IMR-90 (cell line): ENCODE measurements around the gene GALNT17. TPM values are rescaled to one million over a fixed set of nuclear protein-coding genes. Genes with fewer than 3 reads are reported as not detected.

Source experiments
- ATAC-seq: fragments of 200-7000 bp; cut with Tn5 transposase; 2 replicates; pipeline ENCODE4 v1.9.1; 2020; ENCODE audit warnings: low read depth, mild to moderate bottlenecking, moderate library complexity
- BruUV-seq: library from RNA; stranded (reverse); fragments of 400-500 nt; replicated peaks from 2 replicates; lab custom pipeline; 2021; lab: Mats Ljungman, UMichigan
- CTCF ChIA-PET: fragments of 300-600 bp; formaldehyde crosslinking; extraction: SDS; loops from one replicate; lab custom pipeline; 2021; ENCODE audit warnings: antibody characterized with exemption; lab: Yijun Ruan, JAX
- POLR2A ChIA-PET: fragments of 300-600 bp; sonication (Branson Sonifier 250); formaldehyde crosslinking; loops from one replicate; lab custom pipeline; 2022; ENCODE audit warnings: antibody characterized with exemption; ENCODE audit not compliant: unreplicated experiment; lab: Charles Lee
- DNase-seq: peaks from one replicate; pipeline ENCODE4 v3.0.0; 2013
- H2AFZ ChIP-seq: replicated peaks from 2 replicates; pipeline ENCODE3; 2013; ENCODE audit warnings: low read length, mild to moderate bottlenecking; ENCODE audit not compliant: poor library complexity
- H2AK5ac ChIP-seq: 2 replicates; pipeline ENCODE4 v1.6.1; 2013; ENCODE audit warnings: low read depth, low read length, inconsistent platforms
- H2AK9ac ChIP-seq: replicated peaks from 2 replicates; pipeline ENCODE3; 2013; ENCODE audit warnings: mild to moderate bottlenecking, low read depth, low read length, moderate library complexity; ENCODE audit not compliant: poor library complexity
- H2BK120ac ChIP-seq: 2 replicates; pipeline ENCODE4 v1.6.1; 2013; ENCODE audit warnings: low read depth, low read length, inconsistent platforms
- H2BK15ac ChIP-seq: 3 replicates; pipeline ENCODE4 v1.6.1; 2013; ENCODE audit warnings: low read depth, low read length, inconsistent platforms
- H2BK20ac ChIP-seq: 2 replicates; pipeline ENCODE4 v1.6.1; 2013; ENCODE audit warnings: low read depth, mild to moderate bottlenecking, inconsistent platforms, low read length, moderate library complexity
- H2BK5ac ChIP-seq: 2 replicates; pipeline ENCODE4 v1.6.1; 2013; ENCODE audit warnings: mild to moderate bottlenecking, low read depth, low read length, inconsistent platforms; ENCODE audit not compliant: poor library complexity, severe bottlenecking
- H3K14ac ChIP-seq: replicated peaks from 2 replicates; pipeline ENCODE4 v1.6.1; 2013; ENCODE audit warnings: low read depth, low read length, inconsistent platforms
- H3K18ac ChIP-seq: 2 replicates; pipeline ENCODE4 v1.6.1; 2013; ENCODE audit warnings: low read depth, low read length, control low read depth
- H3K23ac ChIP-seq: 2 replicates; pipeline ENCODE4 v1.6.1; 2013; ENCODE audit warnings: low read depth, low read length, inconsistent platforms
- H3K27ac ChIP-seq: 2 replicates; pipeline ENCODE4 v1.5.1; 2013; ENCODE audit warnings: mild to moderate bottlenecking, control low read depth, low read length; ENCODE audit not compliant: insufficient read depth
- H3K27me3 ChIP-seq: 2 replicates; pipeline ENCODE4 v1.6.1; 2013; ENCODE audit warnings: low read length; ENCODE audit not compliant: control insufficient read depth, insufficient read depth
- H3K36me3 ChIP-seq: 2 replicates; pipeline ENCODE4 v1.6.1; 2013; ENCODE audit warnings: low read length, mixed read lengths; ENCODE audit not compliant: control insufficient read depth, insufficient read depth
- H3K4ac ChIP-seq: 2 replicates; pipeline ENCODE4 v1.6.1; 2013; ENCODE audit warnings: low read depth, low read length, inconsistent platforms
- H3K4me1 ChIP-seq: 2 replicates; pipeline ENCODE4 v1.6.1; 2013; ENCODE audit warnings: low read length, mixed read lengths; ENCODE audit not compliant: control insufficient read depth, insufficient read depth
- H3K4me2 ChIP-seq: 2 replicates; pipeline ENCODE4 v1.6.1; 2013; ENCODE audit warnings: low read depth, mild to moderate bottlenecking, control low read depth, low read length, moderate library complexity
- H3K4me3 ChIP-seq: 2 replicates; pipeline ENCODE4 v1.5.1; 2013; ENCODE audit warnings: low read depth, mild to moderate bottlenecking, control low read depth, low read length, moderate library complexity; ENCODE audit not compliant: insufficient read depth
- H3K56ac ChIP-seq: 2 replicates; pipeline ENCODE4 v1.6.1; 2013; ENCODE audit warnings: low read length, inconsistent platforms; ENCODE audit not compliant: insufficient read depth; ENCODE audit errors: extremely low read depth
- H3K79me1 ChIP-seq, 2 experiments: 2 replicates each; pipeline ENCODE4 v1.6.1; 2013; ENCODE audit warnings: low read length in 2 of 2, inconsistent platforms in 1 of 2, low read depth in 1 of 2
- H3K9ac ChIP-seq: 2 replicates; pipeline ENCODE4 v1.6.1; 2013; ENCODE audit warnings: low read depth, low read length, control low read depth
- H3K9me1 ChIP-seq: 2 replicates; pipeline ENCODE4 v1.6.1; 2013; ENCODE audit warnings: low read length, inconsistent platforms; ENCODE audit not compliant: insufficient read depth
- H3K9me3 ChIP-seq: 2 replicates; pipeline ENCODE4 v1.6.1; 2013; ENCODE audit warnings: low read length; ENCODE audit not compliant: control insufficient read depth, insufficient read depth
- H4K20me1 ChIP-seq: 2 replicates; pipeline ENCODE4 v1.6.1; 2013; ENCODE audit warnings: low read length, inconsistent platforms; ENCODE audit not compliant: insufficient read depth
- H4K5ac ChIP-seq: 2 replicates; pipeline ENCODE4 v1.6.1; 2013; ENCODE audit warnings: mild to moderate bottlenecking, low read depth, low read length, control low read depth
- H4K8ac ChIP-seq, 2 experiments: 2 replicates each; pipeline ENCODE4 v1.6.1; 2013; ENCODE audit warnings: low read depth in 2 of 2, low read length in 2 of 2, control low read depth in 1 of 2, inconsistent platforms in 1 of 2
- H4K91ac ChIP-seq: 2 replicates; pipeline ENCODE4 v1.6.1; 2013; ENCODE audit warnings: low read depth, low read length, inconsistent platforms; ENCODE audit not compliant: insufficient read depth
- BHLHE40 ChIP-seq: fragments of 150-350 bp; IDR thresholded peaks from 2 replicates; pipeline ENCODE4 v1.6.1; 2016; ENCODE audit warnings: mild to moderate bottlenecking, low read depth, low read length
- CHD1 ChIP-seq: IDR thresholded peaks from 2 replicates; pipeline ENCODE4 v1.6.1; 2012; ENCODE audit warnings: low read depth, low read length, improper control_type of control experiment
- MAFK ChIP-seq: IDR thresholded peaks from 2 replicates; pipeline ENCODE4 v1.6.1; 2012; ENCODE audit warnings: low read depth, low read length, improper control_type of control experiment
- MAZ ChIP-seq: IDR thresholded peaks from 2 replicates; pipeline ENCODE4 v1.6.1; 2012; ENCODE audit warnings: low read depth, mild to moderate bottlenecking, low read length, improper control_type of control experiment, moderate library complexity, borderline replicate concordance
- MXI1 ChIP-seq: IDR thresholded peaks from 2 replicates; pipeline ENCODE4 v1.6.1; 2012; ENCODE audit warnings: low read depth, mild to moderate bottlenecking, low read length, moderate library complexity, borderline replicate concordance
- NFE2L2 ChIP-seq: fragments of 150-350 bp; IDR thresholded peaks from 2 replicates; pipeline ENCODE4 v1.6.1; 2016; ENCODE audit warnings: low read depth, mild to moderate bottlenecking, low read length
- POLR2A ChIP-seq: IDR thresholded peaks from 2 replicates; pipeline ENCODE4 v1.6.1; 2012; ENCODE audit warnings: mild to moderate bottlenecking, low read depth, low read length
- RFX5 ChIP-seq: IDR thresholded peaks from 2 replicates; pipeline ENCODE4 v1.8.0; 2012; ENCODE audit warnings: low read depth, mild to moderate bottlenecking, low read length, moderate library complexity
- SMC3 ChIP-seq: fragments of 150-350 bp; IDR thresholded peaks from 2 replicates; pipeline ENCODE4 v1.6.1; 2016; ENCODE audit warnings: low read depth, mild to moderate bottlenecking, antibody characterized with exemption, low read length, moderate library complexity
- WGBS, 2 experiments: methylation state at CpG; one replicate each; pipeline versions ENCODE4 v1.1.5 to v1.1.7; 2013; ENCODE audit warnings: missing lambda C conversion rate in 2 of 2; ENCODE audit not compliant: insufficient read length in 1 of 2; ENCODE audit errors: extremely low coverage in 2 of 2; 5-methylcytosine and 5-hydroxymethylcytosine counted together
- dilution Hi-C: fragments of 300-500 bp; cut with HindIII; formaldehyde crosslinking; loops from one replicate; pipeline ENCODE4 v1.14.3; 2018; ENCODE audit warnings: low sequenced_read_pairs; ENCODE audit not compliant: unreplicated experiment
- in situ Hi-C: fragments of 300-500 bp; cut with MboI; formaldehyde crosslinking; loops from 3 replicates; pipeline ENCODE4 v1.14.3; 2019; ENCODE audit warnings: low sequenced_read_pairs, inconsistent platforms, mixed read lengths
- intact Hi-C: fragments of 100-400 bp; cut with micrococcal nuclease; formaldehyde crosslinking; loops from 2 replicates; pipeline ENCODE4 v1.10.0; 2022
- polyA plus RNA-seq, 3 experiments: library from polyadenylated mRNA; depleted of rRNA; stranded (reverse); fragments of >200 nt; gene quantifications; 2 replicates each; pipeline ENCODE4 v1.2.3, GENCODE V29; 2012; ENCODE audit warnings: low replicate concordance in 1 of 3
- total RNA-seq: library from RNA; depleted of rRNA; stranded (reverse); fragments of >200 nt; gene quantifications from 2 replicates; pipeline ENCODE4 v1.2.3, GENCODE V29; 2012
- TF ChIP-seq, protein P1 (sequence below): fragments of 150-350 bp; IDR thresholded peaks from 2 replicates; pipeline ENCODE4 v1.6.1; 2017; ENCODE audit warnings: mild to moderate bottlenecking, antibody characterized with exemption, low read length, low read depth
- TF ChIP-seq, protein P2 (sequence below): fragments of 150-350 bp; IDR thresholded peaks from 2 replicates; pipeline ENCODE4 v1.6.1; 2016; ENCODE audit warnings: low read depth, mild to moderate bottlenecking, low read length, moderate library complexity, borderline replicate concordance

Gene GALNT17
- total and polyA plus RNA-seq, 2 of the 4 experiments (the other 2 are of a cell fraction), result not detected

DNA sequence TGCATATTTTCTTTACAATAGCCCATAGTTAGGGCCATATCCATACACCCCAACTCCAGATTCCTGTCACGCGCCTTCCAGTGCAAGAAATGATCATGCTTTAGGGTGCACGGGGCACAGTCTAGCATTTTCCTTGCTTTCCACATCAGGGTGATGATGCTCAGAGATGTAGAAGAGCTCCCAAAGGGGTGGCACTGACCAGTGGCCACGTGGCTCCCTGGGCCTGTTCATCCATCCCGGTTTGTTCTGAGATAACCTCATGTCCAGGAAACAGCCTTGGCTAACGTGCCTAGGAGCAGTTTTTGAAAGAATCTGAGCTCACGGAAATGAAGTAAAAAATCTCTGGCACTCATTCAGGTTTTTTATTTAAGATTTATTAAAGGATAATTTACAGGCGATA, 139.3 kb downstream of the GALNT17 start:
- no CpG with 5 or more reads among the region's 8 CpGs for WGBS, 2 experiments

More for the DNA sequence above, 139.3 kb downstream of the GALNT17 start:
- Histone ChIP-seq H2BK15ac (no peak overlapping the region), H4K91ac (no peak overlapping the region), H2AK9ac (no peak overlapping the region), H3K27ac (no peak overlapping the region), H3K14ac (no peak overlapping the region), H3K4me2 (no peak overlapping the region), H3K4me3 (no peak overlapping the region), H3K9me3 (peaks cover 30% of the 10 kb centered on the region), H3K9ac (no peak overlapping the region), H4K5ac (no peak overlapping the region), H4K8ac (no peak overlapping the region), H3K18ac (no peak overlapping the region), H2AK5ac (no peak overlapping the region), H2BK20ac (no peak overlapping the region), H3K23ac (no peak overlapping the region), H4K20me1 (no peaks in the 10 kb centered on the region), H2BK5ac (no peak overlapping the region), H3K4me1 (no peaks in the 10 kb centered on the region), H2BK120ac (no peak overlapping the region), H3K56ac (no peak overlapping the region), H3K36me3 (no peaks in the 10 kb centered on the region), H3K27me3 (no peaks in the 10 kb centered on the region), H3K4ac (no peak overlapping the region), H3K79me1 (no peaks in the 10 kb centered on the region), H3K9me1 (no peaks in the 10 kb centered on the region), H2AFZ (no peak overlapping the region)
- dilution Hi-C loops, result no loop called here
- POLR2A ChIA-PET, result no interaction called here
- DNase-seq (no peak), ATAC-seq (no peak)
- no TSS peak for BruUV-seq
- CTCF ChIA-PET, result no interaction called here
- in situ Hi-C loops, result no loop called here
- TF ChIP-seq MAFK, result no peak
- TF ChIP-seq MXI1, result no peak
- TF ChIP-seq NFE2L2, result no peak
- TF ChIP-seq SMC3, result no peak
- TF ChIP-seq, protein P1, sequence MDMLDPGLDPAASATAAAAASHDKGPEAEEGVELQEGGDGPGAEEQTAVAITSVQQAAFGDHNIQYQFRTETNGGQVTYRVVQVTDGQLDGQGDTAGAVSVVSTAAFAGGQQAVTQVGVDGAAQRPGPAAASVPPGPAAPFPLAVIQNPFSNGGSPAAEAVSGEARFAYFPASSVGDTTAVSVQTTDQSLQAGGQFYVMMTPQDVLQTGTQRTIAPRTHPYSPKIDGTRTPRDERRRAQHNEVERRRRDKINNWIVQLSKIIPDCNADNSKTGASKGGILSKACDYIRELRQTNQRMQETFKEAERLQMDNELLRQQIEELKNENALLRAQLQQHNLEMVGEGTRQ, result no peak
- no peak for TF ChIP-seq POLR2A
- TF ChIP-seq RFX5, result no peak
- no peak for TF ChIP-seq MAZ
- TF ChIP-seq CHD1, result no peak
- no peak for TF ChIP-seq BHLHE40
- TF ChIP-seq, protein P2, sequence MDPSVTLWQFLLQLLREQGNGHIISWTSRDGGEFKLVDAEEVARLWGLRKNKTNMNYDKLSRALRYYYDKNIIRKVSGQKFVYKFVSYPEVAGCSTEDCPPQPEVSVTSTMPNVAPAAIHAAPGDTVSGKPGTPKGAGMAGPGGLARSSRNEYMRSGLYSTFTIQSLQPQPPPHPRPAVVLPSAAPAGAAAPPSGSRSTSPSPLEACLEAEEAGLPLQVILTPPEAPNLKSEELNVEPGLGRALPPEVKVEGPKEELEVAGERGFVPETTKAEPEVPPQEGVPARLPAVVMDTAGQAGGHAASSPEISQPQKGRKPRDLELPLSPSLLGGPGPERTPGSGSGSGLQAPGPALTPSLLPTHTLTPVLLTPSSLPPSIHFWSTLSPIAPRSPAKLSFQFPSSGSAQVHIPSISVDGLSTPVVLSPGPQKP, result no peak
- intact Hi-C loops, result no loop called here
